Gastrocnemius medialis (tissue), 4 donors: ENCODE data around the gene YPEL5. TPM values are rescaled to one million over a fixed set of nuclear protein-coding genes. Genes with fewer than 3 reads are reported as not detected.

Experiments
- ATAC-seq, 2 donors: fragments of 150-250 bp; one replicate each; pipeline ENCODE4 v1.9.1; 2016
- DNase-seq, 2 donors: peaks; one replicate each; pipeline ENCODE4 v3.0.0-alpha.2; 2019
- H3K27ac ChIP-seq, 4 donors: fragments of 200-600 bp; sonication (generic); 1 replicate in 1 of 4; 2 replicates in 3 of 4; pipeline ENCODE4 v1.5.1; 2016 to 2018; ENCODE audit warnings: mild to moderate bottlenecking in 2 of 4, moderate library complexity in 1 of 4
- H3K27me3 ChIP-seq, 3 donors: fragments of 200-600 bp; sonication (generic) in 2 of 3; 1 replicate in 1 of 3; 2 replicates in 2 of 3; pipeline versions ENCODE4 v1.5.1 to v1.6.0; 2016 to 2019; ENCODE audit warnings: mild to moderate bottlenecking in 1 of 3, moderate library complexity in 1 of 3
- H3K36me3 ChIP-seq, 2 donors: fragments of 200-600 bp; sonication (generic) in 1 of 2; one replicate each; pipeline ENCODE4 v1.5.1; 2017 to 2018
- H3K4me1 ChIP-seq, 2 donors: fragments of 200-600 bp; sonication (generic) in 1 of 2; one replicate each; pipeline ENCODE4 v1.5.1; 2016 to 2017; ENCODE audit warnings: mild to moderate bottlenecking in 2 of 2
- H3K4me3 ChIP-seq, 4 donors: fragments of 200-600 bp; sonication (generic) in 3 of 4; 1 replicate in 1 of 4; 2 replicates in 3 of 4; pipeline ENCODE4 v1.5.1; 2016 to 2019; ENCODE audit warnings: mild to moderate bottlenecking in 2 of 4
- H3K9me3 ChIP-seq, 3 donors: fragments of 200-600 bp; sonication (generic) in 2 of 3; 1 replicate in 1 of 3; 2 replicates in 2 of 3; pipeline ENCODE4 v1.5.1; 2016 to 2019
- CTCF ChIP-seq, 5 experiments: fragments of 450-650 bp in 3 of 5; fragments of 200-600 bp in 2 of 5; sonication (generic) in 2 of 5; IDR thresholded peaks in 4 of 5; conservative IDR thresholded peaks in 1 of 5; 1 replicate in 4 of 5; 2 replicates in 1 of 5; pipeline ENCODE4 v1.5.1; 2016 to 2019; ENCODE audit warnings: antibody characterized with exemption in 5 of 5, mild to moderate bottlenecking in 3 of 5, moderate library complexity in 3 of 5
- POLR2A ChIP-seq, 2 donors: fragments of 450-650 bp; IDR thresholded peaks; one replicate each; pipeline ENCODE4 v1.6.1; 2017; ENCODE audit warnings: antibody characterized with exemption in 2 of 2, mild to moderate bottlenecking in 2 of 2, moderate library complexity in 2 of 2
- in situ Hi-C, 4 donors: fragments of 200-750 bp; cut with MboI; loops; one replicate each; pipeline versions ENCODE4 v1.15.0 to v1.8.0; 2017; ENCODE audit warnings: low sequenced_read_pairs in 4 of 4
- intact Hi-C: fragments of 100-400 bp; cut with DNase I; formaldehyde crosslinking; loops from one replicate; pipeline ENCODE4 v1.15.1; 2023; ENCODE audit warnings: low total_unique reads
- total RNA-seq, 4 donors: library from RNA; depleted of rRNA; stranded (reverse); fragments of >200 nt; gene quantifications; one replicate each; pipeline versions ENCODE4 v1.1.0 to v1.2.3, GENCODE V29; 2016

The YPEL5 gene
- total RNA-seq, 4 donors from 2014 or later, result 31.4 to 76.7 (median 53.9) TPM

- DNase-seq, result no peak
- no peak for ATAC-seq
- Histone ChIP-seq H3K36me3 (no peaks in the 10 kb centered on the region), H3K27ac (peak overlapping the region; percentile 65 to 84 (median 76)), H3K4me1 (peaks cover 15 to 25% of the 10 kb centered on the region in 2 donors), H3K9me3 (no peaks in the 10 kb centered on the region), H3K4me3 (no peak overlapping the region), H3K27me3 (peaks cover 0 to 6% (median 0%) of the 10 kb centered on the region in 3 donors)
- in situ Hi-C loops (no loop called here), intact Hi-C loops (loop anchor here (5.0 kb wide), 1 partner anchor 230 kb away; no protein-coding TSS in a partner anchor)
- no peak for TF ChIP-seq POLR2A (IDR thresholded peaks at IDR 0.05)
- TF ChIP-seq CTCF (IDR thresholded peaks at IDR 0.05 in 4 of 5, conservative IDR thresholded peaks at IDR 0.05 in 1 of 5), result no peak
Observed at GRCh38 chr2:30177440-30177839, 30.6 kb downstream of the YPEL5 start.

- no peaks in the 10 kb centered on the region for H3K9me3 ChIP-seq
- H3K27me3 ChIP-seq, result peaks cover 0 to 6% (median 0%) of the 10 kb centered on the region in 3 donors
- H3K36me3 ChIP-seq, result no peaks in the 10 kb centered on the region
- H3K4me1 ChIP-seq, result peaks cover 15 to 25% of the 10 kb centered on the region in 2 donors
- DNase-seq, result peak in 1 of 2 donors; percentile 50
- H3K27ac ChIP-seq, result peak overlapping the region; percentile 65 to 84 (median 76)
- peak in 1 of 2 donors; percentile 17 for ATAC-seq
- H3K4me3 ChIP-seq, result no peak overlapping the region
- intact Hi-C loops (loop anchor here (2.0 to 5.0 kb wide), 2 partner anchors 31 to 229 kb away; partner anchors contain the start of gene YPEL5), in situ Hi-C loops (no loop called here)
- TF ChIP-seq POLR2A (IDR thresholded peaks at IDR 0.05) (no peak), CTCF (IDR thresholded peaks at IDR 0.05 in 4 of 5, conservative IDR thresholded peaks at IDR 0.05 in 1 of 5) (no peak)
Observed at GRCh38 chr2:30177956-30178355, 31.1 kb downstream of the YPEL5 start.

- in situ Hi-C loops, result no loop called here
Observed at GRCh38 chr2:30178618-30179434, 32.0 kb downstream of the YPEL5 start.

GRCh38 chr2:30179536-30179935, 32.7 kb downstream of the YPEL5 start:
- Histone ChIP-seq H3K36me3 (no peaks in the 10 kb centered on the region), H3K4me1 (peaks cover 15 to 25% of the 10 kb centered on the region in 2 donors), H3K9me3 (no peaks in the 10 kb centered on the region), H3K27me3 (peaks cover 0 to 6% (median 0%) of the 10 kb centered on the region in 3 donors), H3K4me3 (no peak overlapping the region), H3K27ac (peak overlapping the region; percentile 74 to 84 (median 80))
- TF ChIP-seq POLR2A (IDR thresholded peaks at IDR 0.05) (no peak), CTCF (IDR thresholded peaks at IDR 0.05 in 4 of 5, conservative IDR thresholded peaks at IDR 0.05 in 1 of 5) (no peak)
- in situ Hi-C loops, result no loop called here
- no peak for DNase-seq
- intact Hi-C loops, result loop anchor here (2.0 to 5.0 kb wide), 2 partner anchors 33 to 228 kb away; partner anchors contain the start of gene YPEL5
- ATAC-seq, result no peak

More at GRCh38 chr2:30178618-30179434, 32.0 kb downstream of the YPEL5 start:
- peak; percentile 86 to 90 for DNase-seq
- H3K27ac ChIP-seq, result peak overlapping the region; percentile 74 to 84 (median 80)
- peaks cover 0 to 6% (median 0%) of the 10 kb centered on the region in 3 donors for H3K27me3 ChIP-seq
- no peaks in the 10 kb centered on the region for H3K36me3 ChIP-seq
- peaks cover 15 to 25% of the 10 kb centered on the region in 2 donors for H3K4me1 ChIP-seq
- TF ChIP-seq CTCF (IDR thresholded peaks at IDR 0.05 in 4 of 5, conservative IDR thresholded peaks at IDR 0.05 in 1 of 5), result no peak
- TF ChIP-seq POLR2A (IDR thresholded peaks at IDR 0.05), result peak; percentile 22 to 38
- intact Hi-C loops, result loop anchor here (2.0 to 5.0 kb wide), 2 partner anchors 32 to 228 kb away; partner anchors contain the start of gene YPEL5
- H3K4me3 ChIP-seq, result no peak overlapping the region
- peak; percentile 98 to 99 for ATAC-seq
- no peaks in the 10 kb centered on the region for H3K9me3 ChIP-seq
